OCI-LY7 (cell line): ENCODE data around the gene PPM1M. TPM values are rescaled to one million over a fixed set of nuclear protein-coding genes. Genes with fewer than 3 reads are reported as not detected.
A peak's percentile ranks its signal among the peaks of the same experiment; 100 is the strongest.

Experiments used
- BruUV-seq: library from RNA; stranded (reverse); fragments of 400-500 nt; replicated peaks from 2 replicates; lab custom pipeline; 2021; lab: Mats Ljungman, UMichigan
- CTCF ChIA-PET: fragments of 300-600 bp; sonication (Branson Sonifier 250); formaldehyde crosslinking; loops from one replicate; lab custom pipeline; 2022; ENCODE audit warnings: antibody characterized with exemption; ENCODE audit not compliant: unreplicated experiment; lab: Charles Lee
- POLR2A ChIA-PET: fragments of 300-600 bp; sonication (Branson Sonifier 250); formaldehyde crosslinking; loops from one replicate; lab custom pipeline; 2022; ENCODE audit warnings: antibody characterized with exemption; lab: Charles Lee
- DNase-seq: peaks from one replicate; pipeline ENCODE4 v3.0.0-alpha.2; 2015; ENCODE audit warnings: low spot score
- H2AFZ ChIP-seq: fragments of 200-600 bp; sonication (generic), shearing (Covaris generic); 2 replicates; pipeline ENCODE4 v1.6.1; 2014; ENCODE audit warnings: mild to moderate bottlenecking, antibody characterized with exemption, low read length, moderate library complexity
- H3K27ac ChIP-seq: fragments of 200-600 bp; sonication (generic); 2 replicates; pipeline ENCODE4 v1.5.1; 2014; ENCODE audit warnings: mixed run types, low read depth, mild to moderate bottlenecking, moderate library complexity, low read length, inconsistent platforms; ENCODE audit not compliant: poor library complexity, severe bottlenecking
- H3K36me3 ChIP-seq: fragments of 200-600 bp; sonication (generic); 2 replicates; pipeline ENCODE4 v1.6.1; 2014; ENCODE audit warnings: mild to moderate bottlenecking, antibody characterized with exemption, low read length, moderate library complexity, mixed read lengths; ENCODE audit not compliant: insufficient read depth
- H3K4me1 ChIP-seq: fragments of 200-600 bp; sonication (generic); 2 replicates; pipeline ENCODE4 v1.5.1; 2014; ENCODE audit warnings: mild to moderate bottlenecking, low read length; ENCODE audit not compliant: insufficient read depth, poor library complexity, severe bottlenecking
- H3K4me2 ChIP-seq: fragments of 200-600 bp; sonication (generic); 2 replicates; pipeline ENCODE4 v1.6.1; 2014; ENCODE audit warnings: mild to moderate bottlenecking, low read length
- H3K4me3 ChIP-seq: fragments of 200-600 bp; sonication (generic); 2 replicates; pipeline ENCODE4 v1.5.1; 2014; ENCODE audit warnings: mild to moderate bottlenecking, low read depth, low read length; ENCODE audit not compliant: poor library complexity, severe bottlenecking
- H3K79me2 ChIP-seq: fragments of 200-600 bp; sonication (generic); 2 replicates; pipeline ENCODE4 v1.6.1; 2016; ENCODE audit warnings: low read depth, mild to moderate bottlenecking, low read length, moderate library complexity, mixed read lengths; ENCODE audit not compliant: insufficient read depth
- H3K9me2 ChIP-seq: fragments of 200-600 bp; sonication (generic); 2 replicates; pipeline ENCODE4 v1.6.1; 2016; ENCODE audit warnings: mild to moderate bottlenecking, low read length, mixed read lengths; ENCODE audit not compliant: insufficient read depth
- H3K9me3 ChIP-seq: fragments of 200-600 bp; sonication (generic); 2 replicates; pipeline ENCODE4 v1.6.1; 2014; ENCODE audit warnings: mild to moderate bottlenecking, mixed run types, low read length, mixed read lengths
- H4K20me1 ChIP-seq: fragments of 200-600 bp; sonication (generic); 2 replicates; pipeline ENCODE4 v1.6.1; 2014; ENCODE audit warnings: mild to moderate bottlenecking, antibody characterized with exemption, low read length, moderate library complexity, mixed read lengths; ENCODE audit not compliant: insufficient read depth
- CTCF ChIP-seq: fragments of 200-600 bp; sonication (generic); conservative IDR thresholded peaks from 2 replicates; pipeline ENCODE4 v1.5.1; 2014; ENCODE audit warnings: mild to moderate bottlenecking, antibody characterized with exemption, low read length, moderate library complexity, mixed read lengths
- EZH2phosphoT487 ChIP-seq: fragments of 200-600 bp; sonication (generic); IDR thresholded peaks from 2 replicates; pipeline ENCODE4 v1.6.1; 2018; ENCODE audit warnings: low read depth, borderline replicate concordance, mild to moderate bottlenecking, mixed run types, antibody characterized with exemption, low read length, moderate library complexity, mixed read lengths
- intact Hi-C: fragments of 100-400 bp; cut with micrococcal nuclease; formaldehyde crosslinking; loops from one replicate; pipeline ENCODE4 v1.10.0; 2022; ENCODE audit not compliant: unreplicated experiment
- total RNA-seq, 2 experiments: library from RNA; depleted of rRNA in 1 of 2; stranded (reverse); fragments of >200 nt in 1 of 2; shearing (Covaris generic) in 1 of 2; gene quantifications; 2 replicates each; pipeline ENCODE4 v1.2.3, GENCODE V29; 2014 to 2022

PPM1M gene
- total RNA-seq, 2 experiments from 2014 or later: 4.4 to 15.6 TPM

GRCh38 chr3:52230889-52231499 lies 14.6 kb upstream of the PPM1M start:
- Histone ChIP-seq H3K79me2 (no peaks in the 10 kb centered on the region), H3K4me1 (peaks cover 18% of the 10 kb centered on the region), H3K9me3 (no peaks in the 10 kb centered on the region), H3K4me3 (no peak overlapping the region), H2AFZ (no peak overlapping the region), H4K20me1 (no peaks in the 10 kb centered on the region), H3K36me3 (peaks cover 53% of the 10 kb centered on the region), H3K27ac (no peak overlapping the region), H3K4me2 (no peak overlapping the region), H3K9me2 (no peaks in the 10 kb centered on the region)
- TF ChIP-seq CTCF (no peak), EZH2phosphoT487 (no peak)
- CTCF ChIA-PET: interaction anchor here (0.7 to 2.0 kb wide), 7 partner anchors 9 to 107 kb away, joined by 3 to 5 read pairs (median 3); no protein-coding TSS in a partner anchor
- no peak for DNase-seq
- no TSS peak for BruUV-seq
- POLR2A ChIA-PET: interaction anchor here (0.6 to 1.2 kb wide), 2 partner anchors 143 to 162 kb away, joined by 3 read pairs; no protein-coding TSS in a partner anchor
- intact Hi-C loops: loop anchor here (2.0 kb wide), 1 partner anchor 108 kb away; no protein-coding TSS in a partner anchor

- Histone ChIP-seq H3K9me3 (no peaks in the 10 kb centered on the region), H3K4me1 (peaks cover 12% of the 10 kb centered on the region), H3K36me3 (peaks cover 53% of the 10 kb centered on the region), H3K79me2 (peaks cover 2% of the 10 kb centered on the region; the same call in 1 of the 2 replicates), H3K27ac (no peak overlapping the region), H3K4me3 (no peak overlapping the region), H2AFZ (no peak overlapping the region), H3K4me2 (no peak overlapping the region), H4K20me1 (no peaks in the 10 kb centered on the region), H3K9me2 (no peaks in the 10 kb centered on the region)
- ChIA-PET POLR2A (interaction anchor here (0.6 to 1.2 kb wide), 2 partner anchors 142 to 162 kb away, joined by 3 read pairs; no protein-coding TSS in a partner anchor), CTCF (interaction anchor here (0.7 to 2.0 kb wide), 7 partner anchors 9 to 192 kb away, joined by 3 to 5 read pairs (median 3); no protein-coding TSS in a partner anchor)
- no TSS peak for BruUV-seq
- TF ChIP-seq EZH2phosphoT487 (no peak), CTCF (peak; percentile 92)
- DNase-seq: peak; percentile 80
- intact Hi-C loops: loop anchor here (2.0 kb wide), 1 partner anchor 107 kb away; no protein-coding TSS in a partner anchor
These were observed 13.9 kb upstream of the PPM1M start for GRCh38 chr3:52231502-52232278.
